K562 (cell line): ENCODE measurements around the gene CACNA1C. TPM values are rescaled to one million over a fixed set of nuclear protein-coding genes. Genes with fewer than 3 reads are reported as not detected.

Experiments used
- ATAC-seq: fragments of 200-7000 bp; cut with Tn5 transposase; 3 replicates; pipeline ENCODE4 v1.9.1; 2020; ENCODE audit warnings: moderate library complexity
- BruUV-seq: library from RNA; stranded (reverse); fragments of 400-500 nt; replicated peaks from 2 replicates; lab custom pipeline; 2021; lab: Mats Ljungman, UMichigan
- CTCF ChIA-PET: fragments of 300-600 bp; formaldehyde crosslinking; extraction: SDS; loops from one replicate; lab custom pipeline; 2021; ENCODE audit warnings: low intra/inter-chr PET ratio; lab: Yijun Ruan, JAX
- POLR2A ChIA-PET: fragments of 300-600, 350-650 bp; sonication (Branson Sonifier 250); formaldehyde crosslinking; extraction: SDS; loops from one replicate; lab custom pipeline; 2021; ENCODE audit warnings: antibody characterized with exemption, inconsistent platforms; lab: Yijun Ruan, JAX
- DNase-seq, 4 experiments: peaks; one replicate each; pipeline versions ENCODE4 v3.0.0 to v3.0.0-alpha.2; 2011 to 2018; ENCODE audit warnings: low spot score in 3 of 4, mixed read lengths in 3 of 4; ENCODE audit errors: extremely low read depth in 1 of 4
- FAIRE-seq: peaks from 2 replicates; lab custom pipeline; 2011; peaks lifted over from hg19 to GRCh38; lab: Jason Lieb, UNC
- H2AFZ ChIP-seq: 2 replicates; pipeline ENCODE4 v1.6.0; 2011; ENCODE audit warnings: low read depth, low read length, control low read depth, inconsistent platforms
- H3K27ac ChIP-seq: fragments of 200-600 bp; 3 replicates; pipeline ENCODE4 v1.8.0; 2011; ENCODE audit warnings: low read depth, mild to moderate bottlenecking, control low read depth, inconsistent platforms, low read length, moderate library complexity, mixed read lengths; ENCODE audit errors: extremely low read depth
- H3K27me3 ChIP-seq, 2 experiments: fragments of 300-600 bp in 1 of 2; 2 replicates in 1 of 2; 3 replicates in 1 of 2; pipeline versions ENCODE4 v1.6.0 to v1.8.0; 2011; ENCODE audit warnings: inconsistent platforms in 2 of 2, low read length in 2 of 2, mild to moderate bottlenecking in 1 of 2, mixed read lengths in 1 of 2, moderate library complexity in 1 of 2; ENCODE audit not compliant: control insufficient read depth in 2 of 2, insufficient read depth in 2 of 2
- H3K36me3 ChIP-seq: fragments of 300-600 bp; 3 replicates; pipeline ENCODE4 v1.8.0; 2011; ENCODE audit warnings: mild to moderate bottlenecking, low read length, inconsistent platforms; ENCODE audit not compliant: control insufficient read depth, insufficient read depth
- H3K4me1 ChIP-seq, 2 experiments: fragments of 200-600 bp in 1 of 2; replicated peaks in 1 of 2; 2 replicates in 1 of 2; 3 replicates in 1 of 2; pipeline versions ENCODE4 v1.5.1 to v1.8.0; 2011; ENCODE audit warnings: inconsistent platforms in 2 of 2, low read length in 2 of 2, mild to moderate bottlenecking in 1 of 2, mixed read lengths in 1 of 2, moderate library complexity in 1 of 2; ENCODE audit not compliant: control insufficient read depth in 2 of 2, insufficient read depth in 2 of 2
- H3K4me2 ChIP-seq: 2 replicates; pipeline ENCODE4 v1.6.1; 2011; ENCODE audit warnings: low read length, control low read depth, inconsistent platforms, mixed read lengths; ENCODE audit not compliant: insufficient read depth
- H3K4me3 ChIP-seq: fragments of 200-600 bp; sonication (generic), shearing (Covaris generic); 2 replicates; pipeline ENCODE4 v1.5.1; 2016; ENCODE audit warnings: control low read depth, inconsistent platforms
- H3K79me2 ChIP-seq: fragments of 200-600 bp; 3 replicates; pipeline ENCODE4 v1.8.0; 2011; ENCODE audit warnings: low read length, inconsistent platforms; ENCODE audit not compliant: control insufficient read depth, insufficient read depth
- H3K9ac ChIP-seq, 2 experiments: 2 replicates each; pipeline versions ENCODE4 v1.6.0 to v1.6.1; 2011; ENCODE audit warnings: low read depth in 2 of 2, low read length in 2 of 2, control low read depth in 1 of 2, inconsistent platforms in 1 of 2, mild to moderate bottlenecking in 1 of 2, mixed read lengths in 1 of 2; ENCODE audit not compliant: insufficient read depth in 1 of 2
- H3K9me1 ChIP-seq: one replicate; pipeline ENCODE4 v1.6.0; 2011; ENCODE audit warnings: inconsistent platforms, mild to moderate bottlenecking, low read length, moderate library complexity; ENCODE audit not compliant: control insufficient read depth, insufficient read depth
- H3K9me3 ChIP-seq: replicated peaks from 2 replicates; pipeline ENCODE4 v1.5.1; 2011; ENCODE audit warnings: low read depth, low read length, inconsistent platforms; ENCODE audit not compliant: control insufficient read depth, insufficient read depth
- H4K20me1 ChIP-seq: replicated peaks from 2 replicates; pipeline ENCODE4 v1.6.1; 2011; ENCODE audit warnings: low read length, inconsistent platforms, mixed read lengths; ENCODE audit not compliant: control insufficient read depth, insufficient read depth
- BHLHE40 ChIP-seq: IDR thresholded peaks from 2 replicates; pipeline ENCODE4 v1.6.1; 2011; ENCODE audit warnings: low read length, improper control_type of control experiment
- HINFP ChIP-seq: fragments of 450-650 bp; conservative IDR thresholded peaks from 2 replicates; pipeline ENCODE4 v1.6.1; 2016; ENCODE audit warnings: missing genetic modification characterization, low read depth, mild to moderate bottlenecking, control low read depth, missing compliant biosample characterization
- NCOR1 ChIP-seq: fragments of 450-650 bp; IDR thresholded peaks from 2 replicates; pipeline ENCODE4 v1.6.1; 2016; ENCODE audit warnings: mild to moderate bottlenecking, moderate library complexity
- RBFOX2 ChIP-seq: fragments of 200-400 bp; formaldehyde crosslinking; IDR thresholded peaks from 2 replicates; pipeline ENCODE4 v1.6.1; 2017; ENCODE audit warnings: low read depth, mild to moderate bottlenecking, low read length, moderate library complexity
- SFPQ ChIP-seq: fragments of 200-400 bp; formaldehyde crosslinking; IDR thresholded peaks from 2 replicates; pipeline ENCODE4 v1.6.1; 2017; ENCODE audit warnings: mild to moderate bottlenecking, low read depth, low read length, moderate library complexity
- SMAD1 ChIP-seq: fragments of 150-350 bp; IDR thresholded peaks from 2 replicates; pipeline ENCODE4 v1.6.1; 2014; ENCODE audit warnings: low read length, low read depth; ENCODE audit not compliant: partially characterized antibody
- ZNF134 ChIP-seq: fragments of 250-450 bp; sonication (Bioruptor Pico); conservative IDR thresholded peaks from 2 replicates; pipeline ENCODE4 v1.4.0; 2020
- WGBS: fragments of 100-300 bp; shearing (Covaris generic); methylation state at CpG from one replicate; pipeline ENCODE4 v1.1.6; 2016; ENCODE audit warnings: low coverage, mixed read lengths; ENCODE audit not compliant: insufficient coverage; ENCODE audit errors: missing lambda C conversion rate; 5-methylcytosine and 5-hydroxymethylcytosine counted together
- in situ Hi-C: fragments of 300-500 bp; cut with MboI; formaldehyde crosslinking; loops from 4 replicates; pipeline ENCODE4 v1.15.0; 2018; ENCODE audit warnings: inconsistent platforms, mixed read lengths
- intact Hi-C: fragments of 100-400 bp; cut with micrococcal nuclease; formaldehyde crosslinking; loops from 2 replicates; pipeline ENCODE4 v1.14.2; 2022
- polyA plus RNA-seq, 8 experiments: library from polyadenylated mRNA; depleted of rRNA in 4 of 8; stranded (reverse) in 5 of 8; unstranded in 3 of 8; fragments of >200 nt; fragmentation: Nextera tagmentation in 2 of 8; fragmentation: Illumina TruSeq in 1 of 8; extraction: Ambion mirVana in 2 of 8; extraction: Trizol in 1 of 8; gene quantifications; 2 replicates each; pipeline versions ENCODE4 v1.2.1 to v1.2.3, GENCODE V29; 2011 to 2014; ENCODE audit warnings: inconsistent platforms in 1 of 8, missing spikeins in 1 of 8
- total RNA-seq, 7 experiments: library from RNA; depleted of rRNA in 6 of 7; stranded (reverse); fragments of >200 nt in 6 of 7; fragmentation: Illumina TruSeq in 2 of 7; extraction: Trizol in 2 of 7; gene quantifications; 2 replicates each; pipeline versions ENCODE4 v1.2.1 to v1.2.3, GENCODE V29; 2011 to 2021; ENCODE audit warnings: low replicate concordance in 1 of 7
- TF ChIP-seq, protein P1 (sequence below): fragments of 250-450 bp; sonication (Bioruptor Pico); IDR thresholded peaks from 2 replicates; pipeline ENCODE4 v1.5.1; 2021; ENCODE audit warnings: mild to moderate bottlenecking
- TF ChIP-seq, protein P2 (sequence below): fragments of 450-650 bp; IDR thresholded peaks from 2 replicates; pipeline ENCODE4 v1.7.1; 2018; ENCODE audit warnings: mild to moderate bottlenecking, low read depth; ENCODE audit not compliant: partially characterized antibody

CACNA1C gene
- total and polyA plus RNA-seq, 9 of the 15 experiments (the other 6 are each of a cell fraction or from before 2014, with no cell fraction given): not detected

GRCh38 chr12:2528001-2528400 lies 475.2 kb downstream of the CACNA1C start:
- Histone ChIP-seq H3K36me3 (no peaks in the 10 kb centered on the region), H3K9ac (no peak overlapping the region), H3K9me1 (no peaks in the 10 kb centered on the region), H2AFZ (no peak overlapping the region), H3K27me3 (peaks cover 0 to 24% of the 10 kb centered on the region in 2 experiments; a peak in 3 of 5 replicates), H3K27ac (no peak overlapping the region), H3K4me3 (no peak overlapping the region), H3K4me1 (no peaks in the 10 kb centered on the region), H3K79me2 (no peaks in the 10 kb centered on the region), H3K4me2 (no peak overlapping the region), H4K20me1 (no peaks in the 10 kb centered on the region), H3K9me3 (no peaks in the 10 kb centered on the region)
- in situ Hi-C loops (no loop called here), intact Hi-C loops (no loop called here)
- DNase-seq: no peak
- WGBS: 0% methylated on average over 4 of the region's 4 CpGs
- TF ChIP-seq RBFOX2 (no peak), HINFP (tag) (no peak), SFPQ (no peak), NCOR1 (no peak), BHLHE40 (no peak), ZNF134 (no peak), SMAD1 (no peak)
- TF ChIP-seq, protein P1, sequence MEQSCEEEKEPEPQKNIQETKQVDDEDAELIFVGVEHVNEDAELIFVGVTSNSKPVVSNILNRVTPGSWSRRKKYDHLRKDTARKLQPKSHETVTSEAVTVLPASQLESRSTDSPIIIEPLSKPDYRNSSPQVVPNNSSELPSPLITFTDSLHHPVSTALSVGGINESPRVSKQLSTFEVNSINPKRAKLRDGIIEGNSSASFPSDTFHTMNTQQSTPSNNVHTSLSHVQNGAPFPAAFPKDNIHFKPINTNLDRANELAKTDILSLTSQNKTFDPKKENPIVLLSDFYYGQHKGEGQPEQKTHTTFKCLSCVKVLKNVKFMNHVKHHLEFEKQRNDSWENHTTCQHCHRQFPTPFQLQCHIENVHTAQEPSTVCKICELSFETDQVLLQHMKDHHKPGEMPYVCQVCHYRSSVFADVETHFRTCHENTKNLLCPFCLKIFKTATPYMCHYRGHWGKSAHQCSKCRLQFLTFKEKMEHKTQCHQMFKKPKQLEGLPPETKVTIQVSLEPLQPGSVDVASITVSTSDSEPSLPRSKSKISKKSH (CRISPR knock-in tag): no peak
- TF ChIP-seq, protein P2, sequence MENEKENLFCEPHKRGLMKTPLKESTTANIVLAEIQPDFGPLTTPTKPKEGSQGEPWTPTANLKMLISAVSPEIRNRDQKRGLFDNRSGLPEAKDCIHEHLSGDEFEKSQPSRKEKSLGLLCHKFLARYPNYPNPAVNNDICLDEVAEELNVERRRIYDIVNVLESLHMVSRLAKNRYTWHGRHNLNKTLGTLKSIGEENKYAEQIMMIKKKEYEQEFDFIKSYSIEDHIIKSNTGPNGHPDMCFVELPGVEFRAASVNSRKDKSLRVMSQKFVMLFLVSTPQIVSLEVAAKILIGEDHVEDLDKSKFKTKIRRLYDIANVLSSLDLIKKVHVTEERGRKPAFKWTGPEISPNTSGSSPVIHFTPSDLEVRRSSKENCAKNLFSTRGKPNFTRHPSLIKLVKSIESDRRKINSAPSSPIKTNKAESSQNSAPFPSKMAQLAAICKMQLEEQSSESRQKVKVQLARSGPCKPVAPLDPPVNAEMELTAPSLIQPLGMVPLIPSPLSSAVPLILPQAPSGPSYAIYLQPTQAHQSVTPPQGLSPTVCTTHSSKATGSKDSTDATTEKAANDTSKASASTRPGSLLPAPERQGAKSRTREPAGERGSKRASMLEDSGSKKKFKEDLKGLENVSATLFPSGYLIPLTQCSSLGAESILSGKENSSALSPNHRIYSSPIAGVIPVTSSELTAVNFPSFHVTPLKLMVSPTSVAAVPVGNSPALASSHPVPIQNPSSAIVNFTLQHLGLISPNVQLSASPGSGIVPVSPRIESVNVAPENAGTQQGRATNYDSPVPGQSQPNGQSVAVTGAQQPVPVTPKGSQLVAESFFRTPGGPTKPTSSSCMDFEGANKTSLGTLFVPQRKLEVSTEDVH: no peak
- ChIA-PET POLR2A (interaction anchor here (0.7 kb wide), 1 partner anchor 621 kb away, joined by 3 read pairs; no protein-coding TSS in a partner anchor), CTCF (no interaction called here)
- FAIRE-seq: no peak
- no TSS peak for BruUV-seq
- ATAC-seq: no peak
